ENCODE measurements around the gene DAZAP2. TPM values are rescaled to one million over a fixed set of nuclear protein-coding genes. Genes with fewer than 3 reads are reported as not detected.

DAZAP2 gene
- total RNA-seq, 1 donor from 2014 or later = 77.9 TPM

DNA sequence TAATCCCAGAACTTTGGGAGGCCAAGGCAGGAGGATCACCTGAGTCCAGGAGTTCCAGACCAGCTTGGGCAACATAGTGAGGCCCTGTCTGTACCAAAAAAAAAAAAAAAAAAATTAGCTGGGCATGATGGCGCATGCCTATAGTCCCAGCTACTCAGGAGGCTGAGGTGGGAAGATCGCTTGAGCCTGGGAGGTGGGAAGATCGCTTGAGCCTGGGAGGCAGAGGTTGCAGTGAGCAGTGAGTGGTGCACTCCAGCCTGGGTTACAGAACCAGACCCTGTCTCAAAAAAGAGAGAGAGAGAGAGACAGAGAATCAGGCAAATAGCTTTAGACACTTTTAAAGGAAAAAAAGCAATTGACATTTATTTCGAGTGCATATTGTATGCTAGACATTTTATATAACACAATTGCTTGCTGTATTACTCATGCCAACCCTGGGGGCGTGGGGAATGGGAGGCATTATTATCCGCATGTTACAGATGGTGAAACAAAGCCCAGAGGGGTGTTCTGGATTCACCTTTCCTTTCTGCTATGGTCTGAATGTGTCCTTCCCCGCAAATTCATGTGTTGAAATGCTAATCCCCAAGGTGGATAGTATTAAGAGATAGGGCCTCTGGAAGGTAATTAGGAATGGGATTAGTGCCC lies 30.5 kb upstream of the DAZAP2 start:
- Mint-ChIP-seq H3K27me3 (ENCODE audit: low read depth) (no peaks in the 10 kb centered on the region), H3K36me3 (ENCODE audit: low read depth) (peaks cover 5% of the 10 kb centered on the region), H3K27ac (ENCODE audit: unreplicated experiment) (no peak overlapping the region), H3K4me3 (ENCODE audit: unreplicated experiment) (no peak overlapping the region), H3K9me3 (ENCODE audit: low read depth) (no peaks in the 10 kb centered on the region), H3K4me1 (ENCODE audit: low read depth) (no peaks in the 10 kb centered on the region)
- TF ChIP-seq, protein P1, sequence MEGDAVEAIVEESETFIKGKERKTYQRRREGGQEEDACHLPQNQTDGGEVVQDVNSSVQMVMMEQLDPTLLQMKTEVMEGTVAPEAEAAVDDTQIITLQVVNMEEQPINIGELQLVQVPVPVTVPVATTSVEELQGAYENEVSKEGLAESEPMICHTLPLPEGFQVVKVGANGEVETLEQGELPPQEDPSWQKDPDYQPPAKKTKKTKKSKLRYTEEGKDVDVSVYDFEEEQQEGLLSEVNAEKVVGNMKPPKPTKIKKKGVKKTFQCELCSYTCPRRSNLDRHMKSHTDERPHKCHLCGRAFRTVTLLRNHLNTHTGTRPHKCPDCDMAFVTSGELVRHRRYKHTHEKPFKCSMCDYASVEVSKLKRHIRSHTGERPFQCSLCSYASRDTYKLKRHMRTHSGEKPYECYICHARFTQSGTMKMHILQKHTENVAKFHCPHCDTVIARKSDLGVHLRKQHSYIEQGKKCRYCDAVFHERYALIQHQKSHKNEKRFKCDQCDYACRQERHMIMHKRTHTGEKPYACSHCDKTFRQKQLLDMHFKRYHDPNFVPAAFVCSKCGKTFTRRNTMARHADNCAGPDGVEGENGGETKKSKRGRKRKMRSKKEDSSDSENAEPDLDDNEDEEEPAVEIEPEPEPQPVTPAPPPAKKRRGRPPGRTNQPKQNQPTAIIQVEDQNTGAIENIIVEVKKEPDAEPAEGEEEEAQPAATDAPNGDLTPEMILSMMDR (IDR thresholded peaks at IDR 0.05) = no peak
- no peak for DNase-seq (ENCODE audit: low spot score)

DNA sequence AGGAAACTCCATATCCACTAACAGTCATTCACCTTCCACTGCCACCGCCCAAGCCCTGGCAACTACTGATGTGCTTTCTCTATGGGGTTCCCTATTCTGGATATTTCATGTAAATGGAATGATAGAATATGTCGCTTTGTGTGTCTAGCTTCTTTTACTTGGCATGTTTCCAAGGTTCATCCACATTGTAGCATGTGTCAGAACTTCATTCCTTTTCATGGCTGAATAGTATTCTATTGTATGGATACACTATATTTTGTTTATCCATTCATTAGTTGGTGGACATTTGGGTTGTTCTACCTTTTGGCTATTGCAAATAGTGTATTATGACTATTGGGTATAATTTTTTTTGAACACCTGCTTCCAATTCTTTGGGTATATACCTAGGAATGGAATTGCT lies 29.4 kb upstream of the DAZAP2 start:
- Mint-ChIP-seq H3K4me3 (ENCODE audit: unreplicated experiment) (no peak overlapping the region), H3K36me3 (ENCODE audit: low read depth) (peaks cover 5% of the 10 kb centered on the region), H3K4me1 (ENCODE audit: low read depth) (no peaks in the 10 kb centered on the region), H3K27me3 (ENCODE audit: low read depth) (no peaks in the 10 kb centered on the region), H3K27ac (ENCODE audit: unreplicated experiment) (no peak overlapping the region), H3K9me3 (ENCODE audit: low read depth) (no peaks in the 10 kb centered on the region)
- TF ChIP-seq, protein P1 (IDR thresholded peaks at IDR 0.05) = no peak
- DNase-seq (ENCODE audit: low spot score) = no peak

DNA sequence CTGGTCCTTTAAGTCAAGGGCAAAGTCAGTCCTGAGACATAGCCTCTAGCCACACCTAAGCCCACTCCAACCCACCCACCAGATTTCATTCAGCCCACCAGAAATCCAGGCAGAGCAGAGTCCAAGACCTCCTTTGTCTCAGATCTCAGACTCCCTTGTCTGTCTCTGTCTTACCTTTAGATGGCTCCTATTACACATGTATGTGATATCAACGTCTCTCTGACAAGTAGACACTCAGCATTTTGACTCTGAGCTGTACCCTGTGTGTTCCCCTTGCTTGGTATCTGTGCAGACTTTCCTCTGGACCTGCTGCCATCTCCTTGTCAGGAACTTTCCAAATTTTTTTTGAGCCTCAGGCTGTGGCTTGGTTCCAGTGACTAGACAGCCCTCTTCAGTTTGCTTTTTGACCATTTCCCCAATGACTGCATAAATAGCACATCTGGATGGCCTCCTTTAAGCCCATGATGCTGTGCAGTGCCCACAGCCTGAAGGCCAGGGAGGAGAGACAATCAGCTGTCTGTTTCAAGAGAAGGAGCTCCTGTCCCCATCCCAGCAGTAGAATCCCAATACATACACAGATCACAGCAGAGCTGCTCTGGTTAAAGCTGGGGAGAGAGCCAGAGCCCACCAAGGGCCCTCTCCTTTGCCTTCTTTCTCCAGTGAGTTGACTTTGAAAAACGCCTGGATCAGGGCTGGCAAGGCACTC lies 27.8 kb upstream of the DAZAP2 start:
- no peaks in the 10 kb centered on the region for H3K9me3 Mint-ChIP-seq (ENCODE audit: low read depth)
- no peak for DNase-seq (ENCODE audit: low spot score)
- TF ChIP-seq, protein P1 (IDR thresholded peaks at IDR 0.05) = no peak
- H3K27ac Mint-ChIP-seq (ENCODE audit: unreplicated experiment) = no peak overlapping the region
- peaks cover 6% of the 10 kb centered on the region for H3K36me3 Mint-ChIP-seq (ENCODE audit: low read depth)
- H3K4me1 Mint-ChIP-seq (ENCODE audit: low read depth) = no peaks in the 10 kb centered on the region
- no peak overlapping the region for H3K4me3 Mint-ChIP-seq (ENCODE audit: unreplicated experiment)
- no peaks in the 10 kb centered on the region for H3K27me3 Mint-ChIP-seq (ENCODE audit: low read depth)

DNA sequence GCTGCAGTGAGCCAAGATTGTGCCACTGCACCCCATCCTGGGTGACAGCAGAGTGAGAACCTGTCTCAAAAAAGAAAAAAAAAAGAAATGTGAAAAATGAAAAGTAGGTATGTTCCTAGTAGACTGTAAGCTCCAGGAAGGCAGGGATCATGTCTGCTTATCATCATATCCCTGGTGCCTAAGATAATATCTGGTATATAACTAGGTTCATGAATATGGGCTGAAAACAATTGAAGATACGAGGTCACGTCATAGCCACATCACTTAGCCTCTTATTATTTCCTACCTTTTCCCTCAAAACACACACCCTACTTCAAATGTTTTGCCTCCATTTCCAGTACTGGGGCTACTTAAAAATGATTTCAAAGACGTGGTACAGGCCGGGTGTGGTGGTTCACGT lies 23.7 kb upstream of the DAZAP2 start:
- no peak for DNase-seq (ENCODE audit: low spot score)
- peaks cover 17% of the 10 kb centered on the region for H3K4me1 Mint-ChIP-seq (ENCODE audit: low read depth)
- H3K27me3 Mint-ChIP-seq (ENCODE audit: low read depth) = no peaks in the 10 kb centered on the region
- H3K9me3 Mint-ChIP-seq (ENCODE audit: low read depth) = no peaks in the 10 kb centered on the region
- H3K4me3 Mint-ChIP-seq (ENCODE audit: unreplicated experiment) = no peak overlapping the region
- peaks cover 4% of the 10 kb centered on the region for H3K36me3 Mint-ChIP-seq (ENCODE audit: low read depth)
- TF ChIP-seq, protein P1 (IDR thresholded peaks at IDR 0.05) = no peak
- no peak overlapping the region for H3K27ac Mint-ChIP-seq (ENCODE audit: unreplicated experiment)

DNA sequence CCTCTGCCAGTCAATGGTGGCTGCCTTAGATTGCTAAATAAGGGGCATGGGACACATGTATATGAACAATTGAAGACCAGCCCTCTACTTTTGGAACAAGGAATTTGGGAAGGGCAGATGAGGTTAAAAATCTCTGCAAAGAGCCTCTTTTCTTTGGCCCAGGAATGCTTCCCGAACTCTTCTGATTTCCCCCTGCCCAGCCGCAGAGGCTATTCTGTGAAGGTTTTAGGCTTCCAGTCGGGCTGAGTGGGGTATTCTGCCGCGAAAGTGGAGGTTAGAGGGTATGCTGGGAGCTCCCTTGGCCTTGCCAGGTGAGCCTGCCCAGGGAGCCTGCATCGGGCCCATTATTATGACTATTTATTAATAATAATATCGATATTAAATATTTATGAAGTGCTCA lies 22.0 kb upstream of the DAZAP2 start:
- Mint-ChIP-seq H3K4me3 (ENCODE audit: unreplicated experiment) (peak overlapping the region; percentile 74), H3K4me1 (ENCODE audit: low read depth) (peaks cover 17% of the 10 kb centered on the region), H3K9me3 (ENCODE audit: low read depth) (no peaks in the 10 kb centered on the region), H3K27ac (ENCODE audit: unreplicated experiment) (no peak overlapping the region), H3K36me3 (ENCODE audit: low read depth) (peaks cover 2% of the 10 kb centered on the region), H3K27me3 (ENCODE audit: low read depth) (no peaks in the 10 kb centered on the region)
- no peak for DNase-seq (ENCODE audit: low spot score)
- TF ChIP-seq, protein P1 (IDR thresholded peaks at IDR 0.05) = no peak

All from chondrocyte (in vitro differentiated cells).